Measurements from ENCODE around the gene NHP2. TPM values are rescaled to one million over a fixed set of nuclear protein-coding genes. Genes with fewer than 3 reads are reported as not detected.

NHP2 gene
- total RNA-seq, 1 donor from 2014 or later = 149 TPM

- Mint-ChIP-seq H3K4me1 (ENCODE audit: low read depth, unreplicated experiment) (no peaks in the 10 kb centered on the region), H3K9me3 (ENCODE audit: unreplicated experiment) (peaks cover 11% of the 10 kb centered on the region), H3K36me3 (ENCODE audit: low read depth, unreplicated experiment) (no peaks in the 10 kb centered on the region), H3K27me3 (ENCODE audit: low read depth, unreplicated experiment) (peaks cover 19% of the 10 kb centered on the region), H3K4me3 (ENCODE audit: unreplicated experiment) (no peak overlapping the region), H3K27ac (ENCODE audit: unreplicated experiment) (no peak overlapping the region)
- Histone ChIP-seq H3K9ac (ENCODE audit: low read length) (no peak overlapping the region), H2AFZ (ENCODE audit: low read depth, low read length) (no peak overlapping the region), H3K9me3 (ENCODE audit: insufficient read depth, low read depth, low read length) (no peaks in the 10 kb centered on the region), H3K27ac (ENCODE audit: low read depth, low read length) (no peak overlapping the region), H3K79me2 (ENCODE audit: insufficient read depth, low read length) (no peaks in the 10 kb centered on the region), H3K36me3 (ENCODE audit: insufficient read depth, low read length) (no peaks in the 10 kb centered on the region), H3K4me2 (ENCODE audit: low read length) (no peak overlapping the region), H3K27me3 (ENCODE audit: insufficient read depth, low read length) (peaks cover 5% of the 10 kb centered on the region), H3K4me1 (ENCODE audit: insufficient read depth, low read length) (no peaks in the 10 kb centered on the region), H3K4me3 (ENCODE audit: insufficient read depth, low read depth, low read length) (no peak overlapping the region), H4K20me1 (ENCODE audit: insufficient read depth, low read length) (no peaks in the 10 kb centered on the region)
- TF ChIP-seq, protein P1, sequence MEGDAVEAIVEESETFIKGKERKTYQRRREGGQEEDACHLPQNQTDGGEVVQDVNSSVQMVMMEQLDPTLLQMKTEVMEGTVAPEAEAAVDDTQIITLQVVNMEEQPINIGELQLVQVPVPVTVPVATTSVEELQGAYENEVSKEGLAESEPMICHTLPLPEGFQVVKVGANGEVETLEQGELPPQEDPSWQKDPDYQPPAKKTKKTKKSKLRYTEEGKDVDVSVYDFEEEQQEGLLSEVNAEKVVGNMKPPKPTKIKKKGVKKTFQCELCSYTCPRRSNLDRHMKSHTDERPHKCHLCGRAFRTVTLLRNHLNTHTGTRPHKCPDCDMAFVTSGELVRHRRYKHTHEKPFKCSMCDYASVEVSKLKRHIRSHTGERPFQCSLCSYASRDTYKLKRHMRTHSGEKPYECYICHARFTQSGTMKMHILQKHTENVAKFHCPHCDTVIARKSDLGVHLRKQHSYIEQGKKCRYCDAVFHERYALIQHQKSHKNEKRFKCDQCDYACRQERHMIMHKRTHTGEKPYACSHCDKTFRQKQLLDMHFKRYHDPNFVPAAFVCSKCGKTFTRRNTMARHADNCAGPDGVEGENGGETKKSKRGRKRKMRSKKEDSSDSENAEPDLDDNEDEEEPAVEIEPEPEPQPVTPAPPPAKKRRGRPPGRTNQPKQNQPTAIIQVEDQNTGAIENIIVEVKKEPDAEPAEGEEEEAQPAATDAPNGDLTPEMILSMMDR (IDR thresholded peaks at IDR 0.05; ENCODE audit: insufficient read depth, low read depth, low read length) = no peak
- no peak for TF ChIP-seq EZH2 (IDR thresholded peaks at IDR 0.05; ENCODE audit: insufficient read depth, low read length)
- DNase-seq (ENCODE audit: low read depth) = no peak
- FAIRE-seq = no peak
Observed at GRCh38 chr5:178196281-178196812, 42.7 kb upstream of the NHP2 start.

DNA sequence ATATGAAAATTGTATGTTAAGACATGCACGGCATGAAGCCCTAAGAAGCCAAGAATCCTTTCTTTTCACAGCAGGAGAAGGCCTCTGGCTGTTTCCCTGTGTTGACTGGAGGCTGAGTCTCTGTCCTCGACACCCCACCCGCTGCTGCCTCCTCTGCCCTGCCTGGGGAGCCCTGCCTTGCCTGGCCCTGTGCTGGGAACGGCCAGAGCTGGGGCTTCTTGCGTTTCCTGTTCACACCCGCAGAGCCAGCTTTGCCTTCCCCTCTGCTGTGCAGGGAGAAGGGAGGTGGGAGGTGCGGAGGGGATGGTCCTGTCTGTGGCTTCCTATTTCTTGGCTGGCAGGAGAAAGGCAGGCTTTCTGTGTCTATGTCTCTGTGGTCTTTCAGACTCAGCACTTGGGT, 40.3 kb upstream of the NHP2 start:
- no peak overlapping the region for H3K27ac Mint-ChIP-seq (ENCODE audit: unreplicated experiment)
- no peaks in the 10 kb centered on the region for H3K4me1 Mint-ChIP-seq (ENCODE audit: low read depth, unreplicated experiment)
- no peak overlapping the region for H3K27ac ChIP-seq (ENCODE audit: low read depth, low read length)
- H3K9me3 Mint-ChIP-seq (ENCODE audit: unreplicated experiment) = peaks cover 11% of the 10 kb centered on the region
- no peaks in the 10 kb centered on the region for H3K36me3 ChIP-seq (ENCODE audit: insufficient read depth, low read length)
- no peaks in the 10 kb centered on the region for H3K4me1 ChIP-seq (ENCODE audit: insufficient read depth, low read length)
- H4K20me1 ChIP-seq (ENCODE audit: insufficient read depth, low read length) = no peaks in the 10 kb centered on the region
- no peak overlapping the region for H2AFZ ChIP-seq (ENCODE audit: low read depth, low read length)
- no peaks in the 10 kb centered on the region for H3K36me3 Mint-ChIP-seq (ENCODE audit: low read depth, unreplicated experiment)
- H3K79me2 ChIP-seq (ENCODE audit: insufficient read depth, low read length) = no peaks in the 10 kb centered on the region
- H3K27me3 Mint-ChIP-seq (ENCODE audit: low read depth, unreplicated experiment) = peaks cover 19% of the 10 kb centered on the region
- no peak overlapping the region for H3K4me2 ChIP-seq (ENCODE audit: low read length)
- H3K4me3 Mint-ChIP-seq (ENCODE audit: unreplicated experiment) = no peak overlapping the region
- DNase-seq (ENCODE audit: low read depth) (no peak), FAIRE-seq (no peak)
- TF ChIP-seq, protein P1 (IDR thresholded peaks at IDR 0.05; ENCODE audit: insufficient read depth, low read depth, low read length) = no peak
- TF ChIP-seq EZH2 (IDR thresholded peaks at IDR 0.05; ENCODE audit: insufficient read depth, low read length) = no peak
- H3K4me3 ChIP-seq (ENCODE audit: insufficient read depth, low read depth, low read length) = no peak overlapping the region
- H3K27me3 ChIP-seq (ENCODE audit: insufficient read depth, low read length) = peaks cover 5% of the 10 kb centered on the region
- H3K9ac ChIP-seq (ENCODE audit: low read length) = no peak overlapping the region
- H3K9me3 ChIP-seq (ENCODE audit: insufficient read depth, low read depth, low read length) = no peaks in the 10 kb centered on the region

- no peak overlapping the region for H3K4me3 Mint-ChIP-seq (ENCODE audit: unreplicated experiment)
- no peak overlapping the region for H3K9ac ChIP-seq (ENCODE audit: low read length)
- H3K4me1 Mint-ChIP-seq (ENCODE audit: low read depth, unreplicated experiment) = no peaks in the 10 kb centered on the region
- FAIRE-seq (no peak), DNase-seq (ENCODE audit: low read depth) (no peak)
- H3K27me3 Mint-ChIP-seq (ENCODE audit: low read depth, unreplicated experiment) = peaks cover 17% of the 10 kb centered on the region
- H3K9me3 ChIP-seq (ENCODE audit: insufficient read depth, low read depth, low read length) = no peaks in the 10 kb centered on the region
- H3K9me3 Mint-ChIP-seq (ENCODE audit: unreplicated experiment) = peaks cover 11% of the 10 kb centered on the region
- H3K27ac ChIP-seq (ENCODE audit: low read depth, low read length) = no peak overlapping the region
- H3K4me3 ChIP-seq (ENCODE audit: insufficient read depth, low read depth, low read length) = no peak overlapping the region
- TF ChIP-seq, protein P1 (IDR thresholded peaks at IDR 0.05; ENCODE audit: insufficient read depth, low read depth, low read length) = no peak
- no peak for TF ChIP-seq EZH2 (IDR thresholded peaks at IDR 0.05; ENCODE audit: insufficient read depth, low read length)
- H3K79me2 ChIP-seq (ENCODE audit: insufficient read depth, low read length) = no peaks in the 10 kb centered on the region
- H2AFZ ChIP-seq (ENCODE audit: low read depth, low read length) = no peak overlapping the region
- no peaks in the 10 kb centered on the region for H4K20me1 ChIP-seq (ENCODE audit: insufficient read depth, low read length)
- no peaks in the 10 kb centered on the region for H3K36me3 ChIP-seq (ENCODE audit: insufficient read depth, low read length)
- H3K4me1 ChIP-seq (ENCODE audit: insufficient read depth, low read length) = no peaks in the 10 kb centered on the region
- H3K4me2 ChIP-seq (ENCODE audit: low read length) = no peak overlapping the region
- no peak overlapping the region for H3K27ac Mint-ChIP-seq (ENCODE audit: unreplicated experiment)
- no peaks in the 10 kb centered on the region for H3K36me3 Mint-ChIP-seq (ENCODE audit: low read depth, unreplicated experiment)
- peaks cover 5% of the 10 kb centered on the region for H3K27me3 ChIP-seq (ENCODE audit: insufficient read depth, low read length)
Observed at GRCh38 chr5:178193251-178193809, 39.6 kb upstream of the NHP2 start.
